HepG2 (cell line): Measurements from ENCODE around the gene SUN5. TPM values are rescaled to one million over a fixed set of nuclear protein-coding genes. Genes with fewer than 3 reads are reported as not detected.
A peak's percentile ranks its signal among the peaks of the same experiment; 100 is the strongest.

ENCODE experiments used
- ATAC-seq: fragments of 200-7000 bp; cut with Tn5 transposase; 3 replicates; pipeline ENCODE4 v1.9.1; 2020; ENCODE audit warnings: mild to moderate bottlenecking, moderate library complexity
- BruUV-seq: library from RNA; stranded (reverse); fragments of 400-500 nt; replicated peaks from 2 replicates; lab custom pipeline; 2021; lab: Mats Ljungman, UMichigan
- CTCF ChIA-PET: fragments of 300-600 bp; formaldehyde crosslinking; extraction: SDS; loops from one replicate; lab custom pipeline; 2021; ENCODE audit warnings: low total read pairs, inconsistent platforms, low intra/inter-chr PET ratio; lab: Yijun Ruan, JAX
- POLR2A ChIA-PET: fragments of 350-600 bp; sonication (Branson Sonifier 250); formaldehyde crosslinking; loops from one replicate; lab custom pipeline; 2020; ENCODE audit warnings: antibody characterized with exemption, inconsistent platforms; lab: Yijun Ruan, JAX
- DNase-seq: peaks from one replicate; pipeline ENCODE4 v3.0.0-alpha.2; 2015; ENCODE audit warnings: low spot score
- FAIRE-seq: peaks from 3 replicates; lab custom pipeline; 2011; peaks lifted over from hg19 to GRCh38; lab: Jason Lieb, UNC
- H2AFZ ChIP-seq: one replicate; pipeline ENCODE4 v1.6.1; 2011; ENCODE audit warnings: low read length, inconsistent platforms
- H3K27ac ChIP-seq: fragments of 300-600 bp; 3 replicates; pipeline ENCODE4 v1.8.0; 2011; ENCODE audit warnings: mixed run types, mild to moderate bottlenecking, mixed read lengths, low read length, inconsistent platforms; ENCODE audit not compliant: insufficient read depth; ENCODE audit errors: extremely low read length
- H3K27me3 ChIP-seq, 2 experiments: fragments of 200-600 bp in 1 of 2; 2 replicates in 1 of 2; 3 replicates in 1 of 2; pipeline versions ENCODE4 v1.6.0 to v1.8.0; 2011; ENCODE audit warnings: low read length in 2 of 2, mild to moderate bottlenecking in 2 of 2, moderate library complexity in 2 of 2, inconsistent platforms in 1 of 2; ENCODE audit not compliant: insufficient read depth in 2 of 2, control insufficient read depth in 1 of 2
- H3K36me3 ChIP-seq, 2 experiments: fragments of 200-600 bp in 1 of 2; replicated peaks in 1 of 2; 2 replicates in 1 of 2; 3 replicates in 1 of 2; pipeline versions ENCODE4 v1.5.1 to v1.8.0; 2011; ENCODE audit warnings: low read length in 2 of 2, inconsistent platforms in 1 of 2; ENCODE audit not compliant: insufficient read depth in 2 of 2, control insufficient read depth in 1 of 2
- H3K4me1 ChIP-seq: 2 replicates; pipeline ENCODE4 v1.5.1; 2012; ENCODE audit warnings: low read length, inconsistent platforms; ENCODE audit not compliant: insufficient read depth
- H3K4me2 ChIP-seq: 2 replicates; pipeline ENCODE4 v1.6.0; 2011; ENCODE audit warnings: low read depth, low read length, inconsistent platforms
- H3K4me3 ChIP-seq, 3 experiments: fragments of 200-600 bp in 1 of 3; sonication (generic), shearing (Covaris generic) in 1 of 3; replicated peaks in 1 of 3; 2 replicates each; pipeline ENCODE4 v1.5.1; 2011 to 2016; ENCODE audit warnings: low read length in 3 of 3, inconsistent platforms in 2 of 3, low read depth in 2 of 3, mild to moderate bottlenecking in 2 of 3, control low read depth in 1 of 3, mixed read lengths in 1 of 3; ENCODE audit not compliant: insufficient read depth in 1 of 3
- H3K79me2 ChIP-seq: one replicate; pipeline ENCODE4 v1.6.1; 2011; ENCODE audit warnings: low read length, inconsistent platforms; ENCODE audit not compliant: insufficient read depth
- H3K9ac ChIP-seq: 2 replicates; pipeline ENCODE4 v1.6.0; 2011; ENCODE audit warnings: mild to moderate bottlenecking, low read depth, low read length, inconsistent platforms; ENCODE audit not compliant: insufficient read depth
- H3K9me3 ChIP-seq: 2 replicates; pipeline ENCODE4 v1.5.1; 2012; ENCODE audit warnings: mild to moderate bottlenecking, low read length
- H4K20me1 ChIP-seq: 2 replicates; pipeline ENCODE4 v1.6.0; 2011; ENCODE audit warnings: inconsistent platforms, mild to moderate bottlenecking, low read length, moderate library complexity; ENCODE audit not compliant: insufficient read depth
- AGO1 ChIP-seq: fragments of 200-400 bp; formaldehyde crosslinking; IDR thresholded peaks from 2 replicates; pipeline ENCODE4 v1.6.1; 2017; ENCODE audit warnings: mild to moderate bottlenecking, low read depth, low read length, moderate library complexity; ENCODE audit not compliant: poor library complexity, severe bottlenecking
- BHLHE40 ChIP-seq: IDR thresholded peaks from 2 replicates; pipeline ENCODE4 v1.6.1; 2011; ENCODE audit warnings: low read length, improper control_type of control experiment
- CENPX ChIP-seq: sonication (generic); formaldehyde crosslinking; IDR thresholded peaks from 2 replicates; pipeline ENCODE4 v1.9.0; 2021; ENCODE audit warnings: mild to moderate bottlenecking, missing genetic modification reagents, moderate library complexity
- CTCF ChIP-seq: sonication (generic); formaldehyde crosslinking; IDR thresholded peaks from 2 replicates; pipeline ENCODE4 v1.5.0; 2020; ENCODE audit warnings: mild to moderate bottlenecking, missing genetic modification reagents, moderate library complexity
- NONO ChIP-seq, 2 experiments: fragments of 450-650 bp in 1 of 2; sonication (generic) in 1 of 2; formaldehyde crosslinking in 1 of 2; IDR thresholded peaks in 1 of 2; conservative IDR thresholded peaks in 1 of 2; 2 replicates each; pipeline versions ENCODE4 v1.6.1 to v1.8.0; 2017 to 2022; ENCODE audit warnings: mild to moderate bottlenecking in 1 of 2, missing genetic modification reagents in 1 of 2, moderate library complexity in 1 of 2
- POLR2A ChIP-seq, 2 experiments: IDR thresholded peaks; 2 replicates each; pipeline ENCODE4 v1.6.1; 2011; ENCODE audit warnings: low read depth in 2 of 2, low read length in 2 of 2, mild to moderate bottlenecking in 1 of 2, moderate library complexity in 1 of 2; ENCODE audit not compliant: insufficient read depth in 1 of 2
- POLR2G ChIP-seq: fragments of 200-400 bp; formaldehyde crosslinking; IDR thresholded peaks from 2 replicates; pipeline ENCODE4 v1.6.1; 2018; ENCODE audit warnings: mild to moderate bottlenecking, low read depth, low read length, moderate library complexity
- PPARG ChIP-seq: conservative IDR thresholded peaks from 2 replicates; pipeline ENCODE4 v1.6.1; 2016; ENCODE audit warnings: missing biosample characterization, missing genetic modification reagents
- TAF1 ChIP-seq: sonication (generic); formaldehyde crosslinking; IDR thresholded peaks from 2 replicates; pipeline ENCODE4 v1.4.0; 2020; ENCODE audit warnings: missing genetic modification reagents
- ZBTB37 ChIP-seq: sonication (generic); formaldehyde crosslinking; IDR thresholded peaks from 2 replicates; pipeline ENCODE4 v1.4.0; 2020; ENCODE audit warnings: mild to moderate bottlenecking, missing genetic modification reagents
- ZBTB42 ChIP-seq: sonication (generic); formaldehyde crosslinking; IDR thresholded peaks from 2 replicates; pipeline ENCODE4 v1.5.0; 2020; ENCODE audit warnings: mild to moderate bottlenecking, missing genetic modification reagents
- ZNF138 ChIP-seq: sonication (generic); formaldehyde crosslinking; IDR thresholded peaks from 2 replicates; pipeline ENCODE4 v1.5.0; 2020; ENCODE audit warnings: mild to moderate bottlenecking, low read depth, missing genetic modification reagents
- ZNF615 ChIP-seq: sonication (generic); formaldehyde crosslinking; IDR thresholded peaks from 2 replicates; pipeline ENCODE4 v1.5.0; 2020; ENCODE audit warnings: mild to moderate bottlenecking, missing genetic modification reagents, borderline replicate concordance
- ZNF772 ChIP-seq: sonication (generic); formaldehyde crosslinking; IDR thresholded peaks from 2 replicates; pipeline ENCODE4 v1.5.0; 2020; ENCODE audit warnings: mild to moderate bottlenecking, missing genetic modification reagents
- ZSCAN20 ChIP-seq: sonication (generic); formaldehyde crosslinking; IDR thresholded peaks from 2 replicates; pipeline ENCODE4 v1.4.0; 2020; ENCODE audit warnings: missing genetic modification reagents, mild to moderate bottlenecking, borderline replicate concordance
- WGBS: methylation state at CpG from one replicate; pipeline ENCODE4 v1.1.6; 2017; ENCODE audit warnings: low lambda C conversion rate; 5-methylcytosine and 5-hydroxymethylcytosine counted together
- in situ Hi-C: cut with HindIII; loops from 2 replicates; pipeline ENCODE4 v1.10.0; 2017; ENCODE audit warnings: low pct_unique_long_range_greater_than_20kb; ENCODE audit not compliant: extremely low pct_ligation_motif_present
- intact Hi-C: fragments of 100-400 bp; cut with micrococcal nuclease; formaldehyde crosslinking; loops from one replicate; pipeline ENCODE4 v1.10.0; 2022; ENCODE audit not compliant: unreplicated experiment
- polyA plus RNA-seq, 8 experiments: library from polyadenylated mRNA; depleted of rRNA in 3 of 8; stranded (reverse) in 7 of 8; unstranded in 1 of 8; fragments of >200 nt; fragmentation: Illumina TruSeq in 4 of 8; extraction: Trizol in 4 of 8; gene quantifications; 2 replicates each; pipeline versions ENCODE4 v1.2.1 to v1.2.3, GENCODE V29; 2011 to 2016; ENCODE audit warnings: low read depth in 4 of 8, missing spikeins in 1 of 8, mixed read lengths in 1 of 8; ENCODE audit not compliant: insufficient read depth in 1 of 8
- total RNA-seq, 5 experiments: library from RNA; depleted of rRNA; stranded (reverse); fragments of >200 nt; fragmentation: Illumina TruSeq; extraction: Trizol; gene quantifications; 2 replicates each; pipeline ENCODE4 v1.2.3, GENCODE V29; 2016; ENCODE audit warnings: low read depth in 1 of 5

Gene SUN5
- total and polyA plus RNA-seq, 2 of the 13 experiments (the other 11 are each of a cell fraction or from before 2014, with no cell fraction given), result not detected

GRCh38 chr20:33030569-33030968 is 26.3 kb upstream of the SUN5 start (continued):
- TF ChIP-seq ZSCAN20, result no peak
- TF ChIP-seq ZBTB42 (CRISPR knock-in tag), result no peak
- no peak for TF ChIP-seq PPARG (CRISPR knock-in tag)
- peak in 1 of 2 experiments; percentile 14; a peak in 1 of 4 replicates for TF ChIP-seq POLR2A (IDR thresholded peaks at IDR 0.05; ENCODE audit: insufficient read depth in 1 of 2, low read depth in 2 of 2, low read length in 2 of 2)

- TF ChIP-seq POLR2G (peak; percentile 6; the same call in 1 of the 2 replicates), AGO1 (peak; percentile 61), TAF1 (CRISPR knock-in tag) (no peak)
- Histone ChIP-seq H3K9ac (no peak overlapping the region), H3K9me3 (no peaks in the 10 kb centered on the region), H3K79me2 (no peaks in the 10 kb centered on the region), H3K4me1 (peaks cover 25% of the 10 kb centered on the region), H3K4me3 (no peak overlapping the region), H3K27ac (no peak overlapping the region), H2AFZ (no peak overlapping the region), H3K36me3 (no peaks in the 10 kb centered on the region), H3K27me3 (peaks cover 1 to 23% of the 10 kb centered on the region in 2 experiments; a peak in 3 of 5 replicates), H4K20me1 (no peaks in the 10 kb centered on the region), H3K4me2 (no peak overlapping the region)
- in situ Hi-C loops, result no loop called here
- ChIA-PET CTCF (no interaction called here), POLR2A (no interaction called here)
- no TSS peak for BruUV-seq
- 47% methylated on average over 9 of the region's 9 CpGs for WGBS
- peak; percentile 0; the same call in 2 of the 3 replicates for ATAC-seq
- no peak for DNase-seq
- FAIRE-seq, result no peak
- intact Hi-C loops, result no loop called here
These were observed 25.8 kb upstream of the SUN5 start for GRCh38 chr20:33030076-33030475.

GRCh38 chr20:33028875-33029274 is 24.6 kb upstream of the SUN5 start:
- ChIA-PET POLR2A (interaction anchor here (1.4 kb wide), 1 partner anchor 15 kb away, joined by 3 read pairs; no protein-coding TSS in a partner anchor), CTCF (no interaction called here)
- Histone ChIP-seq H3K9me3 (no peaks in the 10 kb centered on the region), H4K20me1 (peaks cover 4% of the 10 kb centered on the region; the same call in 1 of the 2 replicates), H3K4me2 (no peak overlapping the region), H3K4me3 (no peak overlapping the region), H3K4me1 (peaks cover 20% of the 10 kb centered on the region), H2AFZ (no peak overlapping the region), H3K36me3 (no peaks in the 10 kb centered on the region), H3K27me3 (peaks cover 0 to 19% of the 10 kb centered on the region in 2 experiments; a peak in 3 of 5 replicates), H3K9ac (no peak overlapping the region), H3K79me2 (no peaks in the 10 kb centered on the region), H3K27ac (no peak overlapping the region)
- in situ Hi-C loops, result no loop called here
- ATAC-seq, result peak; percentile 39
- DNase-seq, result no peak
- intact Hi-C loops, result no loop called here
- BruUV-seq, result no TSS peak
- WGBS, result 19% methylated on average over 7 of the region's 7 CpGs
- FAIRE-seq, result no peak
- TF ChIP-seq ZNF138 (no peak), CTCF (CRISPR knock-in tag) (0 out of 2 replicates have a peak, but pooled peaks have one; percentile 4), ZNF615 (CRISPR knock-in tag) (no peak), ZNF772 (CRISPR knock-in tag) (no peak), CENPX (CRISPR knock-in tag) (no peak), NONO (IDR thresholded peaks at IDR 0.05) (no peak), NONO (CRISPR knock-in tag; conservative IDR thresholded peaks at IDR 0.05) (0 out of 2 replicates have a peak, but pooled peaks have one; percentile 5), ZBTB37 (CRISPR knock-in tag) (0 out of 2 replicates have a peak, but pooled peaks have one; percentile 27), BHLHE40 (peak; percentile 26; the same call in 1 of the 2 replicates)
